Body of pancreas (tissue), 4 donors: ENCODE results near the gene LRIT1.

ENCODE experiments used
- POLR2A ChIP-seq, 3 donors: fragments of 450-650 bp; IDR thresholded peaks; one replicate each; pipeline ENCODE4 v1.6.1; 2016; ENCODE audit warnings: antibody characterized with exemption in 3 of 3, mild to moderate bottlenecking in 2 of 3
- TF ChIP-seq, protein P1 (sequence below), 7 experiments: fragments of 450-650 bp in 4 of 7; fragments of 200-600 bp in 3 of 7; sonication (generic) in 3 of 7; IDR thresholded peaks; one replicate each; pipeline ENCODE4 v1.5.1; 2016 to 2019; ENCODE audit warnings: antibody characterized with exemption in 7 of 7

DNA sequence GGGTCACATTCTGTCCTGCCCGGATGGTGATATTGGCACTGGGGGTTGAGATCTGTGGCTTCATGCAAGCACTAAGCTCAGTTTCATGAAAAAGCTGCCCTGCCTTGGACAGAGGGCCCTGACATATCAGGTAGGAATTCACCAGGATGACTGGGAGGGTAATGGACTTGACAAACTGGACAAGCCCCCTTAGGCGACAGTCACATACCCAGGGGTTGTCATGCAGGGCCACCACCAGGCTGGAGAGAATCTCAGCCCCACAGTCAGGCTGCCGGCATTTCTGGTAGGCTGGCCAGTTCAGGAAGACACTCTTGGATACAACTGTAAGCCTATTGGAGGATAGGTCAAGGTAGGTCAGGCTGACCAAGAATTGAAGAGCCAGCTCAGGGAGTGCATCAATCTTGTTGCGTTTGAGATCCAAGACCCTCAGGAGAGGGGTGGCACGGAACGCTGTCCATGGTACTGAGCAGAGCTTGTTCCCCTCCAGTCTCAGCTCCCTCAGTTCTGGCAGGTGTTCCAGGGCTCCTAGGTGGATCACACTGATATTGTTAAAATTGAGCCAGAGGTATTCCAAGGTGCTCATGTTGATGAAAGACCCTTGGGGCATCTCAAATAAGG is 16.8 kb downstream of the LRIT1 start:
- TF ChIP-seq, protein P1, sequence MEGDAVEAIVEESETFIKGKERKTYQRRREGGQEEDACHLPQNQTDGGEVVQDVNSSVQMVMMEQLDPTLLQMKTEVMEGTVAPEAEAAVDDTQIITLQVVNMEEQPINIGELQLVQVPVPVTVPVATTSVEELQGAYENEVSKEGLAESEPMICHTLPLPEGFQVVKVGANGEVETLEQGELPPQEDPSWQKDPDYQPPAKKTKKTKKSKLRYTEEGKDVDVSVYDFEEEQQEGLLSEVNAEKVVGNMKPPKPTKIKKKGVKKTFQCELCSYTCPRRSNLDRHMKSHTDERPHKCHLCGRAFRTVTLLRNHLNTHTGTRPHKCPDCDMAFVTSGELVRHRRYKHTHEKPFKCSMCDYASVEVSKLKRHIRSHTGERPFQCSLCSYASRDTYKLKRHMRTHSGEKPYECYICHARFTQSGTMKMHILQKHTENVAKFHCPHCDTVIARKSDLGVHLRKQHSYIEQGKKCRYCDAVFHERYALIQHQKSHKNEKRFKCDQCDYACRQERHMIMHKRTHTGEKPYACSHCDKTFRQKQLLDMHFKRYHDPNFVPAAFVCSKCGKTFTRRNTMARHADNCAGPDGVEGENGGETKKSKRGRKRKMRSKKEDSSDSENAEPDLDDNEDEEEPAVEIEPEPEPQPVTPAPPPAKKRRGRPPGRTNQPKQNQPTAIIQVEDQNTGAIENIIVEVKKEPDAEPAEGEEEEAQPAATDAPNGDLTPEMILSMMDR (IDR thresholded peaks at IDR 0.05), result no peak
- TF ChIP-seq POLR2A (IDR thresholded peaks at IDR 0.05), result no peak
